Kidney (tissue), 14 donors: ENCODE measurements around the gene EEF1AKMT1. TPM values are rescaled to one million over a fixed set of nuclear protein-coding genes. Genes with fewer than 3 reads are reported as not detected.

Source experiments
- DNase-seq, 5 donors: peaks; one replicate each; pipeline ENCODE4 v3.0.0-alpha.2; 2013 to 2020
- FAIRE-seq: peaks from 2 replicates; lab custom pipeline; 2012; peaks lifted over from hg19 to GRCh38; lab: Jason Lieb, UNC
- H3K27ac ChIP-seq, 2 donors: one replicate each; pipeline ENCODE4 v1.7.0; 2013; ENCODE audit warnings: low read depth in 2 of 2, low read length in 2 of 2, inconsistent platforms in 1 of 2
- H3K27me3 ChIP-seq: one replicate; pipeline ENCODE4 v1.7.1; 2013; ENCODE audit warnings: low read length, inconsistent platforms; ENCODE audit not compliant: control insufficient read depth, insufficient read depth
- H3K36me3 ChIP-seq, 3 donors: one replicate each; pipeline versions ENCODE4 v1.7.0 to v1.7.1; 2013; ENCODE audit warnings: low read length in 3 of 3, control low read depth in 1 of 3, inconsistent platforms in 1 of 3; ENCODE audit not compliant: insufficient read depth in 3 of 3, control insufficient read depth in 2 of 3
- H3K4me1 ChIP-seq, 3 donors: one replicate each; pipeline versions ENCODE4 v1.7.0 to v1.7.1; 2013; ENCODE audit warnings: low read length in 3 of 3, inconsistent platforms in 1 of 3, low read depth in 1 of 3; ENCODE audit not compliant: control insufficient read depth in 2 of 3, insufficient read depth in 2 of 3
- H3K4me3 ChIP-seq, 3 donors: one replicate each; pipeline versions ENCODE4 v1.7.0 to v1.8.1; 2013; ENCODE audit warnings: low read length in 3 of 3, control low read depth in 1 of 3, inconsistent platforms in 1 of 3
- H3K9ac ChIP-seq, 3 donors: one replicate each; pipeline versions ENCODE4 v1.7.0 to v1.7.1; 2013; ENCODE audit warnings: low read length in 3 of 3, control low read depth in 1 of 3, inconsistent platforms in 1 of 3
- H3K9me3 ChIP-seq, 3 donors: one replicate each; pipeline versions ENCODE4 v1.7.0 to v1.7.1; 2013; ENCODE audit warnings: low read length in 3 of 3, control low read depth in 1 of 3, inconsistent platforms in 1 of 3; ENCODE audit not compliant: control insufficient read depth in 2 of 3, insufficient read depth in 1 of 3
- CTCF ChIP-seq: IDR thresholded peaks from 3 replicates; pipeline ENCODE4 v1.5.1; 2012; ENCODE audit warnings: mild to moderate bottlenecking, moderate library complexity, borderline replicate concordance; ENCODE audit not compliant: insufficient read depth; ENCODE audit errors: extremely low read depth
- intact Hi-C: fragments of 100-400 bp; cut with DNase I; formaldehyde crosslinking; loops from one replicate; pipeline ENCODE4 v1.11.1; 2022
- polyA plus RNA-seq: library from polyadenylated mRNA; stranded (reverse); fragments of 350-450 nt; fragmentation: Illumina TruSeq; extraction: RNeasy Lipid Tissue Mini Kit (QIAGEN cat#74804); gene quantifications from one replicate; pipeline ENCODE4 v1.2.3, GENCODE V29; 2014; ENCODE audit warnings: low read depth, low replicate concordance; ENCODE audit not compliant: insufficient read depth
- total RNA-seq: library from RNA; stranded (reverse); fragmentation: NEBNext Ultra II Directional; extraction: Animal tissue kit (Norgen Biotek cat#: 25700); gene quantifications from one replicate; pipeline ENCODE4 v1.2.1, GENCODE V29; 2021
- donor health status: control.
- donor health status: control.
- donor health status: control.
- donor health status: control.
- donor health status: control.
- donor health status: DM: yes; HTN: yes; CAD: no.
- donor health status: Normal renal cell carcinoma (clear cell type).

Gene EEF1AKMT1
- total and polyA plus RNA-seq, 2 donors from 2014 or later, result 10.7 to 16.6 TPM

GRCh38 chr13:20711301-20712044 lies 62.3 kb downstream of the EEF1AKMT1 start:
- H3K9me3 ChIP-seq, result no peaks in the 10 kb centered on the region
- H3K9ac ChIP-seq, result no peak overlapping the region
- H3K27me3 ChIP-seq, result no peaks in the 10 kb centered on the region
- FAIRE-seq (no peak), DNase-seq (peak in 2 of 5 donors; percentile 27 to 37)
- intact Hi-C loops, result no loop called here
- H3K27ac ChIP-seq, result no peak overlapping the region
- no peaks in the 10 kb centered on the region for H3K36me3 ChIP-seq
- H3K4me3 ChIP-seq, result no peak overlapping the region
- TF ChIP-seq CTCF, result no peak
- peaks cover 0 to 2% (median 0%) of the 10 kb centered on the region in 3 donors for H3K4me1 ChIP-seq

- no peak overlapping the region for H3K4me3 ChIP-seq
- no peak overlapping the region for H3K27ac ChIP-seq
- H3K9ac ChIP-seq, result no peak overlapping the region
- no peaks in the 10 kb centered on the region for H3K9me3 ChIP-seq
- no peak for FAIRE-seq
- no peak for TF ChIP-seq CTCF
- no peaks in the 10 kb centered on the region for H3K36me3 ChIP-seq
- H3K4me1 ChIP-seq, result peaks cover 0 to 2% (median 0%) of the 10 kb centered on the region in 3 donors
- intact Hi-C loops, result loop anchor here (10.0 kb wide), 1 partner anchor 115 kb away; no protein-coding TSS in a partner anchor
- DNase-seq, result no peak
- H3K27me3 ChIP-seq, result no peaks in the 10 kb centered on the region
Observed at GRCh38 chr13:20709782-20710181, 64.0 kb downstream of the EEF1AKMT1 start.

GRCh38 chr13:20709369-20709768 lies 64.4 kb downstream of the EEF1AKMT1 start:
- TF ChIP-seq CTCF, result no peak
- Histone ChIP-seq H3K9me3 (no peaks in the 10 kb centered on the region), H3K9ac (no peak overlapping the region), H3K4me1 (peaks cover 0 to 2% (median 0%) of the 10 kb centered on the region in 3 donors), H3K27ac (no peak overlapping the region), H3K4me3 (no peak overlapping the region), H3K27me3 (no peaks in the 10 kb centered on the region), H3K36me3 (no peaks in the 10 kb centered on the region)
- intact Hi-C loops, result loop anchor here (10.0 kb wide), 1 partner anchor 115 kb away; no protein-coding TSS in a partner anchor
- no peak for DNase-seq
- FAIRE-seq, result no peak
